Fibroblast of skin of left quadriceps (primary cell): ENCODE data around the gene USP33.
"Not testable (repeated sequence)": the region's sequence is repeated elsewhere in the genome, so short reads cannot be mapped to it uniquely, and the experiment has no call there.

Experiments
- DNase-seq, 2 experiments: peaks; one replicate each; pipeline ENCODE4 v3.0.0-alpha.2; 2013; ENCODE audit warnings: low read depth in 2 of 2

The USP33 gene

GRCh38 chr1:77759071-77760028 is at the start of gene USP33:
TSS of gene USP33 (minus strand) at chr1:77759852. CDS start at chr1:77741697, 18,155 bp downstream.
- peak; percentile 48 to 53 for DNase-seq

GRCh38 chr1:77803371-77803770 is 43.7 kb upstream of the USP33 start:
- DNase-seq: no peak

- no peak for DNase-seq
Measured at GRCh38 chr1:77802026-77802425, 42.4 kb upstream of the USP33 start.

GRCh38 chr1:77797991-77798390 is 38.3 kb upstream of the USP33 start:
- no peak for DNase-seq

GRCh38 chr1:77796695-77797405 is 37.2 kb upstream of the USP33 start:
- no peak for DNase-seq

- no peak for DNase-seq
Measured at GRCh38 chr1:77794550-77794949, 34.9 kb upstream of the USP33 start.

GRCh38 chr1:77786093-77786741 is 26.6 kb upstream of the USP33 start:
- not testable (repeated sequence) for DNase-seq

- no peak for DNase-seq
Measured at GRCh38 chr1:77783141-77783540, 23.5 kb upstream of the USP33 start.

- no peak for DNase-seq
Measured at GRCh38 chr1:77781683-77782082, 22.0 kb upstream of the USP33 start.

- DNase-seq: peak; percentile 74 to 77
Measured at GRCh38 chr1:77779529-77780281, 20.1 kb upstream of the USP33 start, which contains the start of gene MIGA1. TSS of gene MIGA1 (plus strand) at chr1:77779649. CDS start at chr1:77783253, 3,604 bp downstream.

GRCh38 chr1:77776007-77776700 is 16.5 kb upstream of the USP33 start:
- DNase-seq: no peak

GRCh38 chr1:77768006-77768405 is 8.4 kb upstream of the USP33 start:
- DNase-seq: no peak

GRCh38 chr1:77762072-77762476 is 2.4 kb upstream of the USP33 start:
- DNase-seq: peak in 1 of 2 experiments; percentile 42

- DNase-seq: no peak
Measured at GRCh38 chr1:77757603-77758002, 2.0 kb downstream of the USP33 start.

GRCh38 chr1:77757066-77757584 is 2.5 kb downstream of the USP33 start:
- DNase-seq: no peak

GRCh38 chr1:77756052-77756754 is 3.4 kb downstream of the USP33 start:
- no peak for DNase-seq

GRCh38 chr1:77749489-77749888 is 10.2 kb downstream of the USP33 start:
- DNase-seq: not testable (repeated sequence)

- no peak for DNase-seq
Measured at GRCh38 chr1:77744576-77744975, 15.1 kb downstream of the USP33 start.

GRCh38 chr1:77742011-77742555 is 17.6 kb downstream of the USP33 start:
- no peak for DNase-seq

GRCh38 chr1:77741316-77741715 is 18.3 kb downstream of the USP33 start:
- no peak for DNase-seq
